Measurements from ENCODE around the gene SLC6A17. TPM values are rescaled to one million over a fixed set of nuclear protein-coding genes. Genes with fewer than 3 reads are reported as not detected.

The SLC6A17 gene
- total RNA-seq, 4 donors from 2014 or later = 0.06 to 0.19 (median 0.12) TPM; not detected in 1

DNA sequence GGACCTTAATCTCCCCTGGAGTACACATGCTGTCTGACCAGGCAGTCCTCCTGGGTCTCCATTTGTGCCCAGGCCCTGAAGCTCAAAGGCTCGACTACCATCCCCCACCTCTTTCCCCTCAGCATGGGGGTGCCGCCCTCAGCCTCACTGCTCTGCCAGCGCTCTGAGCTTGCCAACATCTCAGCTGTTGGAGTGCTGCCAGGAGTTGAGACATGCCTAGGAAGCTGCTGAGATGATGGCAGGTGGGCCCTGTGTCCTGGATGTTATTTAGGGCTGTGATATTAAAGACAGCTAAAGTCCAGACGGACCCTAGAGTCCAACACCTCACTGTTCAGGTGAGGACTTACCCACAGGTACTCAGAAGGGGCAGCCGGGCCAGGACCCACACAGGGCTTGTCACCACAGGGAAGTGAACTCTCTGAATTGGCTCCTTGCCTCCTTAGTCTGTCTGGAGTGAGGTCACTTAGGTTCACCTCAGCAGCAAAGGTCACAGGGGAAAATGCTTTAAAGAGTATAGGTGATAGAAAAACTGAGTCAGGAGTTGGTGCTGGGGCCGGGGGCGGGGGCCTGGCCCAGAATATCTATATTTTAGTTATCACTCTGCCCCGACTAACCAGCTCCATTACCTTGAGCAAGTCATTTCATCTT, 40.1 kb downstream of the SLC6A17 start:
- DNase-seq (ENCODE audit: low spot score) (no peak), ATAC-seq (ENCODE audit: low FRiP score) (no peak)
- TF ChIP-seq, protein P1, sequence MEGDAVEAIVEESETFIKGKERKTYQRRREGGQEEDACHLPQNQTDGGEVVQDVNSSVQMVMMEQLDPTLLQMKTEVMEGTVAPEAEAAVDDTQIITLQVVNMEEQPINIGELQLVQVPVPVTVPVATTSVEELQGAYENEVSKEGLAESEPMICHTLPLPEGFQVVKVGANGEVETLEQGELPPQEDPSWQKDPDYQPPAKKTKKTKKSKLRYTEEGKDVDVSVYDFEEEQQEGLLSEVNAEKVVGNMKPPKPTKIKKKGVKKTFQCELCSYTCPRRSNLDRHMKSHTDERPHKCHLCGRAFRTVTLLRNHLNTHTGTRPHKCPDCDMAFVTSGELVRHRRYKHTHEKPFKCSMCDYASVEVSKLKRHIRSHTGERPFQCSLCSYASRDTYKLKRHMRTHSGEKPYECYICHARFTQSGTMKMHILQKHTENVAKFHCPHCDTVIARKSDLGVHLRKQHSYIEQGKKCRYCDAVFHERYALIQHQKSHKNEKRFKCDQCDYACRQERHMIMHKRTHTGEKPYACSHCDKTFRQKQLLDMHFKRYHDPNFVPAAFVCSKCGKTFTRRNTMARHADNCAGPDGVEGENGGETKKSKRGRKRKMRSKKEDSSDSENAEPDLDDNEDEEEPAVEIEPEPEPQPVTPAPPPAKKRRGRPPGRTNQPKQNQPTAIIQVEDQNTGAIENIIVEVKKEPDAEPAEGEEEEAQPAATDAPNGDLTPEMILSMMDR (IDR thresholded peaks at IDR 0.05) = no peak

DNA sequence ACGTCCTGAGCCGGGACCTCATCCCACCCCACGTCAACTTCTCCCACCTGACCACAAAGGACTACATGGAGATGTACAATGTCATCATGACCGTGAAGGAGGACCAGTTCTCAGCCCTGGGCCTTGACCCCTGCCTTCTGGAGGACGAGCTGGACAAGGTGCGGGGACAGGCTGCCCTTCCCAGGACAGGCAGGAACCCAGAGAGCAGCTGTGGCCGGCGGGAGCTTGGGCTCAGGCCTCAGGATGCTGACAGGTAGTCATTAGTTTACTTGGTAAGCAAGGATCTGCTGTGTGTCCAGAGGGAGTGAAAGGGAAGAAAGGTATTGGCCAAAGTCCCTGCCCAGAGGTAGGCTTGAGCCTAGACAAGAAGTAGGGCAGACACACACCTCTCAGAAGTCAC, 42.2 kb downstream of the SLC6A17 start:
- DNase-seq (ENCODE audit: low spot score) = no peak
- TF ChIP-seq, protein P1 (IDR thresholded peaks at IDR 0.05) = no peak
- ATAC-seq (ENCODE audit: low FRiP score) = no peak

DNA sequence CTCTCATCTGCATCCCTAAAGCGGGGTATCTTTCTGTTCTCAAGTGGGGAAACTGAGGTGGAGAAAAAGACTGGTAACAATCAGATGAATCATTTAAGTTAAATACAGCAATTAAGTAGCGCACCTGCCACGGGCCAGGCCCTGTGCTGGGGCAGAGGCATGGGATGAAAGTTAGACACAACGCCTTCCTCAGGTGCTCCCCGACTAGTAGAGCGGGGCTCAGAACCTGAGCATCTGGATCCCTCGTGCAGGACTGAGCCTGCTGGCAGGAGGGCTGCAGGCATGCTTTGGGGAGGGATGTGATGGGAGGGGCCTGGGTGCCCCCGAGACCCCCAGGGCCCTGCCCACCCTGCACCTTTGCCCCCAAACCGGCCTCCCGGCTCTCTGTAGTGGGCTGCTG, 44.9 kb downstream of the SLC6A17 start:
- TF ChIP-seq, protein P1 (IDR thresholded peaks at IDR 0.05) = no peak
- DNase-seq (ENCODE audit: low spot score) (no peak), ATAC-seq (ENCODE audit: low FRiP score) (no peak)

DNA sequence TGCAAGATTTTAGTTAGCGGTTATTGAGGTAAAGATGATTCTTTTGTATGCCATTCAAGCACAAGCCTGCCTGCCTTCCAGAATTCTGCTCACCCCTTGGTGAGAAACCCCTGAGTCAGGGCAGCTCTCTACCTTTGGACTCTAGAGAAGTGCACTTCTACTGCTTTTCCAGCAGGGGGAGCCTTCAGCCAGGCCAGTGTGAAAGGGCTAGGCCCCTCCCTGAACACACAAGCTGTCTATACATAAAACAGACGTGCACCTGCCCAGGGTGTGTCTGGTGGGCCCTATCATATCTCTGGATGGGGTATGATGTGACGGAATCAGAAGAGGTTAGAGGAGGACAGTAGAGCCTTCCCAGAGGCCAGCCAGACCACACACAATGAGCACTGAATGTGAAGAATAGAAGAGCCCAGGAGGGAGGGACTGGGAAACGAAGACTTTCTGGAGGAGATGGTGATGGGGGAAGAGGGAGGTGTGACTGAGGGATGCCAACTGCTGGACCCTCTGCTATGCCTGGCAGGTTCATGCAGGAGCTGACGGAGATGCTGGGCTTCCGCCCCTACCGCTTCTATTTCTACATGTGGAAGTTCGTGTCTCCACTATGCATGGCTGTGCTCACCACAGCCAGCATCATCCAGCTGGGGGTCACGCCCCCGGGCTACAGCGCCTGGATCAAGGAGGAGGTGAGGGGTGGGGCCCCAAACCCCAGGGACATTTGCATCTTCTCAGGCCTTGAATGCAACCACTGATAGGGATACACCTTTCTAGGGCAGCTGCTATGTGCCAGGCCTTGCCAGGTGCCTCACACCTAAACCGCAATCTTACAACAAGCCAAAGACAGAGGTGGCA, 46.8 kb downstream of the SLC6A17 start:
- TF ChIP-seq, protein P1 (IDR thresholded peaks at IDR 0.05) = peak in 1 of 3 donors; percentile 66
- no peak for ATAC-seq (ENCODE audit: low FRiP score)

DNA sequence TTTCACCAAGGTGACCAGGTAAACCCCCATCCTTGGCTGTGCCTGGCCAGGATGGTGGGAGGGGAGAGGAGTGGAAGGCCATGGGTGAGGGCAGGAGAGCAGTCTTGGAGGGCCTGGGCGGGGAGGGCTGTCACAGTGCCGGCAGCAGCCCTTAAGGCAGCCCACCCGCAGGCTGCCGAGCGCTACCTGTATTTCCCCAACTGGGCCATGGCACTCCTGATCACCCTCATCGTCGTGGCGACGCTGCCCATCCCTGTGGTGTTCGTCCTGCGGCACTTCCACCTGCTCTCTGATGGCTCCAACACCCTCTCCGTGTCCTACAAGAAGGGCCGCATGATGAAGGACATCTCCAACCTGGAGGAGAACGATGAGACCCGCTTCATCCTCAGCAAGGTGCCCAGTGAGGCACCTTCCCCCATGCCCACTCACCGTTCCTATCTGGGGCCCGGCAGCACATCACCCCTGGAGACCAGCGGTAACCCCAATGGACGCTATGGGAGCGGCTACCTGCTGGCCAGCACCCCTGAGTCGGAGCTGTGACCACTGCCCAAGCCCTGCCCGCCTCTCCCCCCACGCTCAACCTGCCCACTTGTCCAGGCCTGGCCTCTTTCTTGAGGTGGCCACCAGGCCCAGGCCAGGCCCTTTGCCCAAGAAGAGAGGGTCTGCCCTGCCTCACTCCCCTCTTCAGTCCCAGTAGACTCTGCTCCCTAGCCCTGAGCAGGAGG, 47.8 kb downstream of the SLC6A17 start:
- ATAC-seq (ENCODE audit: low FRiP score) = no peak
- DNase-seq (ENCODE audit: low spot score) = no peak
- TF ChIP-seq, protein P1 (IDR thresholded peaks at IDR 0.05) = no peak

More for the DNA sequence above, 46.8 kb downstream of the SLC6A17 start:
- DNase-seq (ENCODE audit: low spot score) = no peak

DNA sequence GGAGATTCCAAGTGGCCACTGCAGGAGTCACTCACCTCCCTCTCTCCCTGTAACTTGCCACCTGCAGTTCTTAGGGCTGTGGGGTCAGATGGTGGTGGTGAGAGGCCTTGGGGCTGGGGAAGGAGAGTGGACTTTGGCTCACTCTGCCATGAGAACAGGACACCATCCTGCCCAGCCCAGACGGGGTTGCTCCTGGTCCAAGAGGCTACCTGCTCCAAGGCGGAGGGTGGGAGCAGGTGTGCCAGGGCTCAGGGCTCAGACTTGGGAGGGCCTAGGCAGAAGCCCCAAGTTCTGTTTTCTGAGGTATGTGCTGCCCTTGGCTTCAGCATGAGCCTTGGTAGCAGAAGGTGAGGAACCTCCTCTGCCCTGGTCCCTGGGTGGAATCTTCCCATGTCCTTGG, 48.5 kb downstream of the SLC6A17 start:
- DNase-seq (ENCODE audit: low spot score) = no peak
- no peak for ATAC-seq (ENCODE audit: low FRiP score)
- TF ChIP-seq, protein P1 (IDR thresholded peaks at IDR 0.05) = no peak
